ENCODE measurements around the gene CREB5. TPM values are rescaled to one million over a fixed set of nuclear protein-coding genes. Genes with fewer than 3 reads are reported as not detected.

CREB5 gene
- total RNA-seq, 1 donor from 2014 or later: 0.80 TPM

DNA sequence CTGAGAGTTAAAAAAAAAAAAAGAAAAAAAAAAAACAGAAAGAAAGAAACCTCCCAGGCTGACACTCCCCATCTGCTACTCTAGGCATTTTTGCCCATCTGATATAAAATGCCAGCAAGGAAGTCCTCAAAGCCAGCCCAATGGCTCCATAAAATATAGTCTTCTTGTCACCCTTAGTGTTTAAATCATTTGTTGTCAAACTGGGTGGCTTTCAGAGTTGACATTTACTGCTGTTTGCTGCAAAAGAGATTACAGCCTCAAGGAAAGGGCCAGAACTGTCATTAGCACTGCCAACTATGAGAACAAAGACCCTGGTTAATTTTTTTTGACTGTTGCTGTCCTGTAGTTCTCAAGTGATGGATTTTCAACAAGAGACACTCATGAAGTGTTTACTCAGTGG is 459.3 kb downstream of the CREB5 start:
- no peaks in the 10 kb centered on the region for H3K36me3 Mint-ChIP-seq (ENCODE audit: low read depth)
- POLR2A ChIA-PET: no interaction called here
- ATAC-seq (ENCODE audit: low read depth): no peak
- DNase-seq: no peak
- no peaks in the 10 kb centered on the region for H3K4me1 Mint-ChIP-seq
- H3K27me3 Mint-ChIP-seq: peaks cover 17% of the 10 kb centered on the region
- intact Hi-C loops (cut with micrococcal nuclease): no loop called here
- H3K27ac Mint-ChIP-seq: no peak overlapping the region
- TF ChIP-seq, protein P1, sequence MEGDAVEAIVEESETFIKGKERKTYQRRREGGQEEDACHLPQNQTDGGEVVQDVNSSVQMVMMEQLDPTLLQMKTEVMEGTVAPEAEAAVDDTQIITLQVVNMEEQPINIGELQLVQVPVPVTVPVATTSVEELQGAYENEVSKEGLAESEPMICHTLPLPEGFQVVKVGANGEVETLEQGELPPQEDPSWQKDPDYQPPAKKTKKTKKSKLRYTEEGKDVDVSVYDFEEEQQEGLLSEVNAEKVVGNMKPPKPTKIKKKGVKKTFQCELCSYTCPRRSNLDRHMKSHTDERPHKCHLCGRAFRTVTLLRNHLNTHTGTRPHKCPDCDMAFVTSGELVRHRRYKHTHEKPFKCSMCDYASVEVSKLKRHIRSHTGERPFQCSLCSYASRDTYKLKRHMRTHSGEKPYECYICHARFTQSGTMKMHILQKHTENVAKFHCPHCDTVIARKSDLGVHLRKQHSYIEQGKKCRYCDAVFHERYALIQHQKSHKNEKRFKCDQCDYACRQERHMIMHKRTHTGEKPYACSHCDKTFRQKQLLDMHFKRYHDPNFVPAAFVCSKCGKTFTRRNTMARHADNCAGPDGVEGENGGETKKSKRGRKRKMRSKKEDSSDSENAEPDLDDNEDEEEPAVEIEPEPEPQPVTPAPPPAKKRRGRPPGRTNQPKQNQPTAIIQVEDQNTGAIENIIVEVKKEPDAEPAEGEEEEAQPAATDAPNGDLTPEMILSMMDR (IDR thresholded peaks at IDR 0.05): no peak
- CTCF ChIA-PET: no interaction called here
- no peak overlapping the region for H3K4me3 Mint-ChIP-seq
- no peaks in the 10 kb centered on the region for H3K9me3 Mint-ChIP-seq

DNA sequence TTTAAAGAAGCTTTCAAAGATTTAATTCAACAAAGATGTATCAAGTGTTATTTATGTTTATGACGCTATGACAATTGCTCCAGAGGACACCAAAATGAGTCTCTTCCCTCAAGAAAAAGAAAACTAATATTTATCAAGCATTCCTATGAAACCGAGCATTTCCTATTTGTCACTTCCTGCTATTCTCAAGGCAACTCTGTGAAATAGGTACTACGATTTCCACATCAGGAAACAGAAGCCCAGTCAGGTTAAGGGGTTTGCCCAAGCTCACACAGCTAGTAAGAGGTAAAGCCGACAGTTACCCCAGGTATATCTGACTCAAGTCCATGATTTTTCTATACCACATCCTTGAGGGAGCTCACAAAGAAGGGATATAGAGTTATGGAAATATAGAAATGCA is 459.9 kb downstream of the CREB5 start:
- TF ChIP-seq, protein P1 (IDR thresholded peaks at IDR 0.05): no peak
- intact Hi-C loops (cut with micrococcal nuclease): no loop called here
- H3K27me3 Mint-ChIP-seq: peaks cover 17% of the 10 kb centered on the region
- POLR2A ChIA-PET: no interaction called here
- no peak for DNase-seq
- H3K4me1 Mint-ChIP-seq: no peaks in the 10 kb centered on the region
- CTCF ChIA-PET: no interaction called here
- no peaks in the 10 kb centered on the region for H3K9me3 Mint-ChIP-seq
- no peak for ATAC-seq (ENCODE audit: low read depth)
- no peak overlapping the region for H3K27ac Mint-ChIP-seq
- H3K4me3 Mint-ChIP-seq: no peak overlapping the region
- H3K36me3 Mint-ChIP-seq (ENCODE audit: low read depth): no peaks in the 10 kb centered on the region

DNA sequence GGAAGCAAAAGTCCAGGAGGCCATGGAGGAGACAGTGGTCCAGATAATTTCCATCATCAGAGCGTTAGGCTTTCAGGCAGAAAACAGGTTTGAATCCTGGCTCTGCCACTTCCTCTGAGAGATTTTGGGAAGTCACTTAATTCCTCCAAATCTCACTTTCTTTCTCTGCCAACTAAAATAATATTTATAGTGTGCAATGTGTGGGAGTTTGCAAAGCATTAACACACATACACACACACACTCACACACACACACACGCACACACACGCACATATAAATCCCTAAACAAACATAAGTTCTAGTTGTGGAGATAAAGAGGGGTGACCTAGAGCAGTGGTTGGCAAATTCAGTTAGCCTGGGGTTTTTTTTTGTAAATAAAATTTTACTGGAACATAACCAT is 461.0 kb downstream of the CREB5 start:
- no peaks in the 10 kb centered on the region for H3K36me3 Mint-ChIP-seq (ENCODE audit: low read depth)
- TF ChIP-seq, protein P1 (IDR thresholded peaks at IDR 0.05): no peak
- POLR2A ChIA-PET: no interaction called here
- no peak overlapping the region for H3K27ac Mint-ChIP-seq
- H3K4me3 Mint-ChIP-seq: no peak overlapping the region
- no peak for DNase-seq
- no peaks in the 10 kb centered on the region for H3K4me1 Mint-ChIP-seq
- CTCF ChIA-PET: no interaction called here
- ATAC-seq (ENCODE audit: low read depth): no peak
- intact Hi-C loops (cut with micrococcal nuclease): no loop called here
- no peaks in the 10 kb centered on the region for H3K9me3 Mint-ChIP-seq
- H3K27me3 Mint-ChIP-seq: peaks cover 15% of the 10 kb centered on the region

DNA sequence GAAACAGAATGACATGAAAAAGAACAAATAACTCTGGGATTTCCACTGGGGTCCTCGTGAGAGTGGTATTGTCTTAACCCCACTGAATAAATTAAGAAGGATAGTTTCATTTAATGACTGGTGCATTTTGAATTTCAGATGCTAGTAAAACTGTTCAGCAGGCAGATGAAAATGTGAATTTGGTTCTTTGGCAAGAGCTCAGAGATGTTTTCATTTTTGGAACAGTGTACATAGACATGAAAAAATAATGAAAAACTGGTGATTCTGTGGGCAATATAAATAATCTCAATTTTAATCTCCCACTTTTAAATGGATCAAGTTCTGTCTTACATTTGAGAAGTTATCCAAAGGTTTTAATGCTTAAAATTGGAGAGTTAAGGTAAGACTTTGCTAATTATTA is 461.7 kb downstream of the CREB5 start:
- peaks cover 4% of the 10 kb centered on the region for H3K4me1 Mint-ChIP-seq
- H3K27me3 Mint-ChIP-seq: peaks cover 15% of the 10 kb centered on the region
- no peak overlapping the region for H3K27ac Mint-ChIP-seq

More for the DNA sequence above, 461.7 kb downstream of the CREB5 start:
- H3K4me3 Mint-ChIP-seq: no peak overlapping the region
- POLR2A ChIA-PET: no interaction called here
- ATAC-seq (ENCODE audit: low read depth) (no peak), DNase-seq (no peak)
- H3K36me3 Mint-ChIP-seq (ENCODE audit: low read depth): no peaks in the 10 kb centered on the region
- CTCF ChIA-PET: no interaction called here
- intact Hi-C loops (cut with micrococcal nuclease): no loop called here
- TF ChIP-seq, protein P1 (IDR thresholded peaks at IDR 0.05): no peak
- H3K9me3 Mint-ChIP-seq: no peaks in the 10 kb centered on the region

Other genes starting within 250 kb of the CREB5 start
- 49.5 and 54.8 TPM in 2 replicates for gene JAZF1, start 231.7 kb upstream of the CREB5 start, total RNA-seq